ENCODE measurements around the gene GLYATL1B. TPM values are rescaled to one million over a fixed set of nuclear protein-coding genes. Genes with fewer than 3 reads are reported as not detected.

GLYATL1B gene
- total and polyA plus RNA-seq, 4 donors, result not detected

GRCh38 chr11:59138643-59139042 is 52.5 kb downstream of the GLYATL1B start (continued):
- TF ChIP-seq ATF3 (IDR thresholded peaks at IDR 0.05), result no peak
- no peak for TF ChIP-seq MAX (IDR thresholded peaks at IDR 0.05)
- TF ChIP-seq ZBTB33 (IDR thresholded peaks at IDR 0.05), result no peak
- no peak for TF ChIP-seq EGR1 (IDR thresholded peaks at IDR 0.05; ENCODE audit: low read depth in 2 of 2)
- TF ChIP-seq SP1 (IDR thresholded peaks at IDR 0.05), result no peak

DNA sequence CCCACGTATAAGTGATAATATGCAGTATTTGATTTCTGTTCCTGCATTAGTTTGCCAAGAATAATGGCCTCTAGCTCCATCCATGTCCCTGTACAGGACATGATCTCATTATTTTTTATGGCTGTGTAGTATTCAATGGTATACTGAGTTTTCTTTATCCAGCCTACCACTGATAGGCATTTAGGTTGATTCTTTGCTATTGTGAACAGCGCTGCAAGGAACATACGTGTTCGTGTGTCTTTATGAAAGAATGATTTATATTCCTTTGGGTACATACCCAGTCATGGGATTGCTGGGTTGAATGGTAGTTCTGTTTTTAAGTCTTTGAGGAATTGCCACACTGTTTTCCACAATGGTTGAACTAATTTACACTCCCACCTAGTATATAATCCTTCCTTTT is 55.1 kb downstream of the GLYATL1B start:
- H3K27ac ChIP-seq (ENCODE audit: low read depth in 1 of 2, low read length in 2 of 2), result no peak overlapping the region
- H3K4me3 ChIP-seq (ENCODE audit: low read depth in 1 of 3, low read length in 3 of 3), result no peak overlapping the region
- H3K36me3 ChIP-seq (ENCODE audit: control insufficient read depth in 4 of 4, insufficient read depth in 3 of 4, low read depth in 1 of 4, low read length in 3 of 4), result peaks cover 0 to 3% (median 0%) of the 10 kb centered on the region in 4 donors
- WGBS, result 95% methylated on average over 4 of the region's 4 CpGs
- DNase-seq (ENCODE audit: low spot score), result no peak
- H3K27me3 ChIP-seq (ENCODE audit: control insufficient read depth in 4 of 4, insufficient read depth in 4 of 4, low read length in 3 of 4), result no peaks in the 10 kb centered on the region
- peaks cover 5 to 35% (median 28%) of the 10 kb centered on the region in 4 donors for H3K4me1 ChIP-seq (ENCODE audit: control insufficient read depth in 4 of 4, insufficient read depth in 4 of 4, low read length in 3 of 4)
- H3K9ac ChIP-seq (ENCODE audit: low read depth in 1 of 2, low read length in 2 of 2), result no peak overlapping the region
- TF ChIP-seq FOXA2 (IDR thresholded peaks at IDR 0.05) (no peak), YY1 (IDR thresholded peaks at IDR 0.05) (no peak), RAD21 (IDR thresholded peaks at IDR 0.05) (no peak), NR2F2 (IDR thresholded peaks at IDR 0.05) (no peak), SP1 (IDR thresholded peaks at IDR 0.05) (no peak), JUND (IDR thresholded peaks at IDR 0.05) (no peak), GABPA (IDR thresholded peaks at IDR 0.05 in 1 of 2, conservative IDR thresholded peaks at IDR 0.05 in 1 of 2) (no peak), MAX (IDR thresholded peaks at IDR 0.05) (no peak), TAF1 (conservative IDR thresholded peaks at IDR 0.05) (no peak), HNF4G (IDR thresholded peaks at IDR 0.05) (no peak)
- TF ChIP-seq, protein P1, sequence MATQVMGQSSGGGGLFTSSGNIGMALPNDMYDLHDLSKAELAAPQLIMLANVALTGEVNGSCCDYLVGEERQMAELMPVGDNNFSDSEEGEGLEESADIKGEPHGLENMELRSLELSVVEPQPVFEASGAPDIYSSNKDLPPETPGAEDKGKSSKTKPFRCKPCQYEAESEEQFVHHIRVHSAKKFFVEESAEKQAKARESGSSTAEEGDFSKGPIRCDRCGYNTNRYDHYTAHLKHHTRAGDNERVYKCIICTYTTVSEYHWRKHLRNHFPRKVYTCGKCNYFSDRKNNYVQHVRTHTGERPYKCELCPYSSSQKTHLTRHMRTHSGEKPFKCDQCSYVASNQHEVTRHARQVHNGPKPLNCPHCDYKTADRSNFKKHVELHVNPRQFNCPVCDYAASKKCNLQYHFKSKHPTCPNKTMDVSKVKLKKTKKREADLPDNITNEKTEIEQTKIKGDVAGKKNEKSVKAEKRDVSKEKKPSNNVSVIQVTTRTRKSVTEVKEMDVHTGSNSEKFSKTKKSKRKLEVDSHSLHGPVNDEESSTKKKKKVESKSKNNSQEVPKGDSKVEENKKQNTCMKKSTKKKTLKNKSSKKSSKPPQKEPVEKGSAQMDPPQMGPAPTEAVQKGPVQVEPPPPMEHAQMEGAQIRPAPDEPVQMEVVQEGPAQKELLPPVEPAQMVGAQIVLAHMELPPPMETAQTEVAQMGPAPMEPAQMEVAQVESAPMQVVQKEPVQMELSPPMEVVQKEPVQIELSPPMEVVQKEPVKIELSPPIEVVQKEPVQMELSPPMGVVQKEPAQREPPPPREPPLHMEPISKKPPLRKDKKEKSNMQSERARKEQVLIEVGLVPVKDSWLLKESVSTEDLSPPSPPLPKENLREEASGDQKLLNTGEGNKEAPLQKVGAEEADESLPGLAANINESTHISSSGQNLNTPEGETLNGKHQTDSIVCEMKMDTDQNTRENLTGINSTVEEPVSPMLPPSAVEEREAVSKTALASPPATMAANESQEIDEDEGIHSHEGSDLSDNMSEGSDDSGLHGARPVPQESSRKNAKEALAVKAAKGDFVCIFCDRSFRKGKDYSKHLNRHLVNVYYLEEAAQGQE (IDR thresholded peaks at IDR 0.05), result no peak
- H3K9me3 ChIP-seq (ENCODE audit: control insufficient read depth in 4 of 4, low read length in 3 of 4), result no peaks in the 10 kb centered on the region
